ENCODE results near the gene KRT6A. TPM values are rescaled to one million over a fixed set of nuclear protein-coding genes. Genes with fewer than 3 reads are reported as not detected.

Gene KRT6A
- polyA plus RNA-seq, 1 donor (not counting 4 experiments of a cell fraction or from before 2014, with no cell fraction given): 12,338 TPM

- Histone ChIP-seq H4K20me1 (ENCODE audit: control insufficient read depth, extremely low read depth, insufficient read depth, low read length) (no peaks in the 10 kb centered on the region), H3K36me3 (ENCODE audit: control insufficient read depth in 2 of 2, extremely low read depth in 1 of 2, insufficient read depth in 2 of 2, low read length in 2 of 2) (peaks cover 0 to 2% of the 10 kb centered on the region in 2 experiments), H3K9me1 (ENCODE audit: control insufficient read depth, extremely low read depth, insufficient read depth, low read length) (no peaks in the 10 kb centered on the region), H3K9ac (ENCODE audit: control insufficient read depth, extremely low read depth, insufficient read depth, low read length) (no peak overlapping the region), H3K4me2 (ENCODE audit: control insufficient read depth, extremely low read depth, insufficient read depth, low read depth, low read length) (no peak overlapping the region), H3K27me3 (ENCODE audit: control insufficient read depth, extremely low read depth, insufficient read depth, low read length) (no peaks in the 10 kb centered on the region), H3K9me3 (ENCODE audit: control insufficient read depth, low read depth, low read length) (no peaks in the 10 kb centered on the region), H3K4me1 (ENCODE audit: control insufficient read depth, extremely low read depth, insufficient read depth, low read length) (peaks cover 7% of the 10 kb centered on the region), H3K27ac (ENCODE audit: control insufficient read depth, insufficient read depth, low read length) (no peak overlapping the region), H2AFZ (ENCODE audit: control insufficient read depth, low read length) (peak overlapping the region; percentile 21), H3K4me3 (ENCODE audit: control insufficient read depth in 2 of 3, extremely low read depth in 1 of 3, insufficient read depth in 2 of 3, low read depth in 1 of 3, low read length in 3 of 3) (no peak overlapping the region), H3K79me2 (ENCODE audit: control insufficient read depth, insufficient read depth, low read length) (no peaks in the 10 kb centered on the region)
- dilution Hi-C loops (cut with MboI; ENCODE audit: extremely low pct_ligation_motif_present, low sequenced_read_pairs): no loop called here
- DNase-seq (ENCODE audit: low read depth, low spot score) (no peak), FAIRE-seq (peak; percentile 74)
- TF ChIP-seq CTCF (optimal IDR thresholded peaks at IDR 0.05 in 1 of 3, IDR thresholded peaks at IDR 0.05 in 1 of 3, conservative IDR thresholded peaks at IDR 0.05 in 1 of 3; ENCODE audit: extremely low read depth in 1 of 3, insufficient read depth in 2 of 3, low read length in 3 of 3) (peak; percentile 31 to 68 (median 55)), EZH2 (IDR thresholded peaks at IDR 0.05; ENCODE audit: low read length) (no peak)
These were observed 14.0 kb upstream of the KRT6A start for GRCh38 chr12:52506858-52507715.

GRCh38 chr12:52502877-52503276 lies 9.8 kb upstream of the KRT6A start:
- no peaks in the 10 kb centered on the region for H3K36me3 ChIP-seq (ENCODE audit: control insufficient read depth in 2 of 2, extremely low read depth in 1 of 2, insufficient read depth in 2 of 2, low read length in 2 of 2)
- FAIRE-seq (peak; percentile 5), DNase-seq (ENCODE audit: low read depth, low spot score) (no peak)
- H3K27ac ChIP-seq (ENCODE audit: control insufficient read depth, insufficient read depth, low read length): no peak overlapping the region
- TF ChIP-seq CTCF (optimal IDR thresholded peaks at IDR 0.05 in 1 of 3, IDR thresholded peaks at IDR 0.05 in 1 of 3, conservative IDR thresholded peaks at IDR 0.05 in 1 of 3; ENCODE audit: extremely low read depth in 1 of 3, insufficient read depth in 2 of 3, low read length in 3 of 3) (no peak), EZH2 (IDR thresholded peaks at IDR 0.05; ENCODE audit: low read length) (no peak)
- H3K79me2 ChIP-seq (ENCODE audit: control insufficient read depth, insufficient read depth, low read length): no peaks in the 10 kb centered on the region
- dilution Hi-C loops (cut with MboI; ENCODE audit: extremely low pct_ligation_motif_present, low sequenced_read_pairs): no loop called here
- H3K9me3 ChIP-seq (ENCODE audit: control insufficient read depth, low read depth, low read length): no peaks in the 10 kb centered on the region
- no peak overlapping the region for H2AFZ ChIP-seq (ENCODE audit: control insufficient read depth, low read length)
- no peaks in the 10 kb centered on the region for H3K27me3 ChIP-seq (ENCODE audit: control insufficient read depth, extremely low read depth, insufficient read depth, low read length)
- no peak overlapping the region for H3K4me3 ChIP-seq (ENCODE audit: control insufficient read depth in 2 of 3, extremely low read depth in 1 of 3, insufficient read depth in 2 of 3, low read depth in 1 of 3, low read length in 3 of 3)
- H3K4me1 ChIP-seq (ENCODE audit: control insufficient read depth, extremely low read depth, insufficient read depth, low read length): peaks cover 25% of the 10 kb centered on the region
- H3K9ac ChIP-seq (ENCODE audit: control insufficient read depth, extremely low read depth, insufficient read depth, low read length): no peak overlapping the region
- no peaks in the 10 kb centered on the region for H3K9me1 ChIP-seq (ENCODE audit: control insufficient read depth, extremely low read depth, insufficient read depth, low read length)
- no peak overlapping the region for H3K4me2 ChIP-seq (ENCODE audit: control insufficient read depth, extremely low read depth, insufficient read depth, low read depth, low read length)
- no peaks in the 10 kb centered on the region for H4K20me1 ChIP-seq (ENCODE audit: control insufficient read depth, extremely low read depth, insufficient read depth, low read length)

Measured in keratinocyte (primary cell).